ENCODE measurements around the gene MCHR1.
A peak's percentile ranks its signal among the peaks of the same experiment; 100 is the strongest.
"Not testable (repeated sequence)": the region's sequence is repeated elsewhere in the genome, so short reads cannot be mapped to it uniquely, and the experiment has no call there.

MCHR1 gene

DNA sequence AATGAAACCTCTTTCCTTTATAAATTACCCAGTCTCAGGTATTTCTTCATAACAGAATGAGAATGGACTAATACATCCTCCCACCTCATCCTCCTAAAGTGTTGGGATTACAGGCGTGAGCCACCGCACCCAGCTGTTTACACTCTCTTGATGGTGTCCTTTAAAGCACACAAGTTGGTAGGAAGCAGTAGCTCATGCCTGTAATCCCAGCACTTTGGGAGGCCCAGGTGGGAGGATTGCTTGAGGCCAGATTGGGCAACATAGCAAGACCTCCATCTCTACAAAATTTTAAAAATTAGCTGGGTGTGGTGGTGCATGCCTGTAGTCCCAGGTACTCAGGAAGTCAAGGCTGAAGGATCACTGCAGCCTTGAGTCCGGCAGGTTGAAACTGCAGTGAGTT, 23.3 kb upstream of the MCHR1 start:
- not testable (repeated sequence) for DNase-seq (ENCODE audit: low read depth in 2 of 2)

DNA sequence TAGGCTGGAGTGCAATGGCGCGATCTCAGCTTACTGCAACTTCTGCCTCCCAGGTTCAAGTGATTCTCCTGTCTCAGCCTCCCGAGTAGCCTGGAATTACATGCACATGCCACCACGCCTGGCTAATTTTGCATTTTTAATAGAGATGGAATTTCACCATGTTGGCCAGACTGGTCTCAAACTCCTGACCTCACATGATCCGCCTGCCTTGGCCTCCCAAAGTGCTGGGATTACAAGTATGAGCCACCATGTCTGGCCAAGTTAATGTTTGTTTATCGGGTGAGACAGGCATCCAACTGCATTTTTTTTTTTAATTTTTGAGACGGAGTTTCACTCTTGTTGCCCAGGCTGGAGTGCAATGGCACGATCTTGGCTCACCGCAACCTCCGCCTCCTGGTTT, 22.6 kb upstream of the MCHR1 start:
- not testable (repeated sequence) for DNase-seq (ENCODE audit: low read depth in 2 of 2)

DNA sequence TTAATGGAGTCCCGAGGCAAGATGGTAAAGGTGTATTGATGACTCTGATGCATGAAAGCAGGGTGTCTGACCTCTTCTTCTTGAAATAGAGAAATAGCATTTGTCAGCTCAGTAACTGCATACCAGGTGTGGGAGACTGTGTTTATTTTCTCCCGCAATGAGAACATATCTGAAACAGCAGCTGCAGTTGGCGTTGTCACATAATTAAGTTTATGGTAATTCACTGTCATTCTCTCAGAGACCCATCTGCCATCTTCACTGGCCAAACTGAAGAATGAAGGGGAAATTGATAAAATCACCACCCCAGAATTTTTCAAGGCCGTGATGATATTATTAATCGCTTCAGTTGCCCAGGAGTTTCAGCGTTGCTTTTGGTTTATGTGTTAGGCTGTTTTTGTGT, 20.1 kb upstream of the MCHR1 start:
- DNase-seq (ENCODE audit: low read depth in 2 of 2) = no peak

DNA sequence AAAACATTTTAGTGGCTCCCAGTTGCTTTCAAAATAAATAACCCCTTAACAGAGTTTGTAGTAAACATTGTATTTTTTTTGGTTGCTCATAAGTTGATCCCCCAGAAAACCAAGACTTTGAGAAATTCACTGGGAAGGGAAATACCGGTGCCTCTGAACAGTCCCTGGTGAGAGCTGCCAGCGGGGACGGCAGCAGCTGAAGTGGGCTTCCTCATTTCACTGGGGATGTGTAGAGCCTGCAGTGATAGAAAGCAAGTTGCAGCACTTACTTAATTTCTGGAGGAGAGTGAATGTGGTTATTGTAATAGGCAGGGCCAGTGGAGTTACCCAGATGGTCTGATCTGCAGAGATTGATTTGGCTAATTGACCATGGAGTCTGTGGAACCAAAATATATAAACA, 18.6 kb upstream of the MCHR1 start:
- DNase-seq (ENCODE audit: low read depth in 2 of 2) = no peak

DNA sequence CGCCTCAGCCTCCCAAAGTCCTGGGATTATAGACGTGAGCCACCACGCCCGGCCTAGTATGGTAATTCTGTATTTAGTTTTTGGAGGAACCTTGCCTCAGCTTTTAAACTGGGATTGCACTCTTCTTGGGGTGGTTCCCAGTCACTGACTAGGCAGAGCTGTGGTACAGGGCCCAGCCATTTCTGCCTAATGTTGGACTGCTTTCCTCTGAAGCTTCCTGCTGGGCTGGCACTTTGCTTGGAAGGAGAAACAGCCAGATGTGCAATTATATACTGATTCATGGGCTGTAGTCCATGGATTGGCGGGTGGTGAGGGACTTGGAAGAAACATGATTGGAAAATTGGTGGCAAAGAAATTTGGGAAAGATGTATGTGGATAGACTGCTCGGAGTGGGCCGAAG, 17.6 kb upstream of the MCHR1 start:
- no peak for DNase-seq (ENCODE audit: low read depth in 2 of 2)

DNA sequence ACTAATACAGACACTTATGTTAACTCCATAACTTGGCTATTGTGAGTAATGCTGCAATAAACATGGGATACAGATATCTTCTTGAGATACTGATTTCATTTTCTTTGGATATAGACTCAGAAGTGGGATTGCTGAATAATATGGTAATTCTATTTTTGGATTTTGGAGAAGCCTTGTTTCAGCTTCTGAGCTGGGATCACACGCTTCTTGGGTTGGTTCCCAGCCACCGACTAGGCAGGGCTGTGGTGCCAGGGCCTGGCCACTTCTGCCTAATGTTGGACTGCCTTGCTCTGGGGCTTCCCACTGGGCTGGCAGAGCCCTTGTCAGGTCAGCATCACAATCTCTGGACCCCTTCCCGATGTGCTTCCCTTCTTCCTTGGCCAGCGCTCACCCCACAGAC, 14.0 kb upstream of the MCHR1 start:
- DNase-seq (ENCODE audit: low read depth in 2 of 2) = no peak

DNA sequence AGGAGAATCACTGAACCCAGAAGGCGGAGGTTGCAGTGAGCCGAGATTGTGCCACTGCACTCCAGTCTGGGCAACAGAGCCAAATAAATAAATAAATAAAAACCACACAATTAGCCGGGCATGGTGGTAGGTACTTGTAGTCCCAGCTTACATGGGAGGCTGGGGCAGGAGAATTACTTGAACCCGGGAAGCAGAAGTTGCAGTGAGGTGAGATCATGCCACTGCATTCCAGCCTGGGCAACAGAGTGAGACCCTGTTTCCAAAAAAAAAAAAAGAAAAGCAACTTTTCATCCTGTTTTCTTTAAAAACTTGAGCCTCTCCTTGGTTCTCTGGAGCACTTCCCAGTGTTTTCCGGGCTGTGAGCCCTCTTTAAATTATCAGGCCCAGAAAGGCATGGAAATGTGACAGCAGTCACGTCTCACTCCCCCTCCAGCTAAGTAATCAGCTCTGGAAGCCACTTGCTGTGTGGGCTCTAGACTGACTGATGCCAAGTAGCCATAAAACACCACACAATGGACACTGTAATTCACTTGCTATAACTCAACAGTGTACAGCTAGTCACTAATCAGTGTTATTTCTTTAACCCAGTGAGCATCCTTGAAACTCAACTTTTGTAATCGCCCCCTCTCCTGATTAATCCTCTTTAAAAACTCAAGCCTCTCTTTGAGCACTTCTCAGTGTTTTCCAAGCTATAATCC, 13.0 kb upstream of the MCHR1 start:
- no peak for DNase-seq (ENCODE audit: low read depth in 2 of 2)

DNA sequence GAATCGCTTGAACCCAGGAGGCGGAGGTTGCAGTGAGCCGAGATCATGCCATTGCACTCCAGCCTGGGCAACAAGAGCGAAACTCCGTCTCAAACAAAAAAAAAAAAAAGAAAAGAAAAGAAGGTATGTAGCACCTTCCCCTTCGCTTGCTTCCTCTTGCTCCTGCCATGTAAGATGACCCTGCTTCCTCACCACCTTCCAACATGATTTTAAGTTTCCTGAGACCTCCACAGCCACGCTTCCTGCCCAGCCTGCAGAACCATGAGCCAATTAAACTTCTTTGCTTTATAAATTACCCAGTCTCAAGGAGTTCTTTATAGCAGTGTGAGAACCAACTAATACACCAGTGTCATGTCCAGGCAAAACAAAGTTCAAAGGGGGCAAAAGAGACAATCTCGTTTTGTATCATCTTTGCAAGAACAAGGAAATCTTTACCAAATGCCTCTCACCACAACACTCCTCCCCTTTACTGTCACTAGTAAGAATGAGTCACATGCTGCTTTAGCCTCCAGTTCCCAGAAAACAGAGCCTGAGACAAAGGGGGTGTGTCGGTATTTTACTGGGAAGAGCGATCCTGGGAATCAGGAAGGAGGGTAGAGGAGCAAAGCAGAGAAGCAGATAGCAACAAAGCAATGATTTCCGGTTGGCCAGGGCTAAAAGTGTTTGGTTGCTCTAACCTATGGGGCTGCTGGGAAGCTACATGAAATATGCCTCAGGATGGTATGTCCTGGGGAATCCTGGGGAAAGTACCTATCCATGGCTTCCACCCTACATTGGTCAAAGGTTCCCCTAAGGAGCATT, 10.5 kb upstream of the MCHR1 start:
- peak in 1 of 2 donors; percentile 10 for DNase-seq (ENCODE audit: low read depth in 2 of 2)

DNA sequence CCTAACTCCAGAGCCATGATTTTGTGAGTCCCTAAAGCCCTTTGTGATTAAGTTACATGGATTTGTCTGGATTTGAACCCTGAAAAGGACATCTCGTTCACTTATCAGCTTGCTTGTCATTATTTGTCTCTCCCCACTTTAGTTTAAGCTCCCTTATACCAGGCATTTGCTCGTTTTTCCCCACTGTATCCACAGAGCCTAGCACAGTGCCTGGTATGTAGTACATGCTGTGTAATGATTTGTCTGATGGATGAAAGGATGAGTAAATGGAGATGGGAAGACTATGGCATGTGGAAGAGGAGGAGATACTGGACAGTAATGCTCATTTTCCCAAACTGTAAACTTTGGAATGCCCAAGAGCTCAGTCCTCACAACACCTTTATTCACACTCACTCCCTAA, 9.2 kb upstream of the MCHR1 start:
- no peak for DNase-seq (ENCODE audit: low read depth in 2 of 2)

DNA sequence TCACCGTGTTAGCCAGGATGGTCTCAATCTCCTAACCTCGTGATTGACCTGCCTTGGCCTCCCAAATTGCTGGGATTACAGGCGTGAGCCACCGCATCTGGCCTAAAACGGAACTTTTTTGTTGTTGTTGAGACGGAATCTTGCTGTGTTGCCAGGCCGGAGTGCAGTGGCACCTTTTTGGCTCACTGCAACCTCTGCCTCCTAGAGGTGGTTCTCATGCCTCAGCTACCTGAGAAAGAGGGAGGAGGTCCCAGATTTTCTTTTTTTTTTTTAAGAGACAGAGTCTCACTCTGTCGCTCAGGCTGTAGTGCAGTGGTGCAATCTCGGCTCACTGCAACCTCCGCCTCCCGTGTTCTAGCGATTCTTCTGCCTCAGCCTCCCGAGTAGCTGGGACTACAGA, 7.9 kb upstream of the MCHR1 start:
- no peak for DNase-seq (ENCODE audit: low read depth in 2 of 2)

DNA sequence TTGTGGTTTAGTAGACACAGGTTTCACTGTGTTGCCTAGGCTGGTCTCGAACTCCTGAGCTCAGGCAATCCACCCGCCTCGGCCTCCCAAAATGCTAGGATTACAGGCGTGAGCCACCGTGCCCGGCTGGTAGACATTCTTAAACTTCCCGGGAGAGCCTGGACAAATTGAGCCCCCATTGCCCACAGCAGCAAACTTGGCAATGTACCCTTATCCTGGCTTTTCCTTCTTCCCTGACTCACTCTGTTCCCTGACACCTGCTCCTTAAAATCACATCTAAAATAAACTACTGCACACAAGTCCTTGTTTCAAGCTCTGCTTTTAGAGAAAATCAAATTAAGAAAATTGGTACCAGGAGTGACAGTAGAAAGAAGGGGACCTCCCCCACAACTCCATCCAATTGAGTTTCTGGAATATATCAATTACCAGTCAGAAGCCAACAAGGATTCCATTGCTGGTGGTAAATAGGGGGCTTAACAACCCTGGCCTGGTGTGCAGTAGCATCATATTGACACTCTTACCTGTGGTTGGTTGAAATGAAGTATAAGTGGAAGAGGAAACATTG, 7.4 kb upstream of the MCHR1 start:
- DNase-seq (ENCODE audit: low read depth in 2 of 2) = no peak

DNA sequence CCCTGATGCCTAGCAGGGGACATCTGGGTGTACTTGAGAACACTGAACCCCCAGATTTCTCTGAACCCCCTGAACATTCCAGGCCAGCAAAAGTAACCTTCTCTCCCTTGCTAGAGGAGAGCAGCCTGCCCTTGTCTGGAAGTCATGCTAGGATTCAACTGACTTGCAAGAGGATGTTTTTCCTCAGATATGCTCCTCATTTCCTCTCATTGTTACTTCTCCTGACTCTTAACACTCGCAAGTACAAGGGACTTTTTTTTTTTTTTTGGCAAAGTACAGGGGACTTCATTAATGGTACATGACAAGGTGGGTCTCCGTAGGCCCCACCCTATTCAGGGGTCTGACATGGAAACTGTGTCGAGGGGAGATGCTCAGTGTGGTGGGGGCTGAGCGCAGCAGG, 6.3 kb upstream of the MCHR1 start:
- no peak for DNase-seq (ENCODE audit: low read depth in 2 of 2)

DNA sequence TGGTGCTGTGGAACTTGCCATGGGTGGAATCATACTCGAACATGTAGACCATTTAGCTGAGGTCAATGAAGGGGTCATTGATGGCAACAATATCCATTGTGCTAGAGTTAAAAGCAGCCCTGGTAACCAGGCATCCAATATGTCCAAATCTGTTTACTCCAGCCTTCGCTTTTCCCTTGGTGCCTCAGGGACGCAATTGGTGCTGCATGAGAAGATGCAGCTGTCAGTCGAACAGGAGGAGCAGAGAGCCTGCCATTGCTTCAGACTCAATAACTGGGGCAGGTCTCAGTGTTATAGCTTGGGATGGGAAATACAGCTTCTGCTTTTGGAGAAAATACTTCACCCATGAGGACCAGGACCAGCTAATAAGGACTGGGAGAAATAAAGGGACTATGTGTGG, 5.0 kb upstream of the MCHR1 start:
- DNase-seq (ENCODE audit: low read depth in 2 of 2) = no peak

DNA sequence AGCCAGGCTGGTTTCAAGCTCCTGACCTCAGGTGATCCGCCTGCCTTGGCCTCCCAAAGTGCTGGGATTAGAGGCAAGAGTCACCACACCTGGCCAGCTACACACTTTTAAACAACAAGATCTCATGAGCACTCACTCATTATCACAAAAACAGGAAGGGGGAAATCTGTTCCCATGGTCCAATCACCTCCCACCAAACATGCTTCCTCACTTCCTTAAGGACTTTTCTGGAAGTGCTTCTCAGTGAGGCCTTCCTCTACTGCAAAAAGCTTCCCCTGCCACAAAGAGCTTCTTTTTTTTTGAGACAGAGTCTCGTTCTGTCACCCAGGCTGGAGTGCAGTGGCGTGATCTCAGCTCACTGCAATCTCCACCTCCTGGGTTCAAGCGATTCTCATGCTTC, 3.1 kb upstream of the MCHR1 start:
- not testable (repeated sequence) for DNase-seq (ENCODE audit: low read depth in 2 of 2)

DNA sequence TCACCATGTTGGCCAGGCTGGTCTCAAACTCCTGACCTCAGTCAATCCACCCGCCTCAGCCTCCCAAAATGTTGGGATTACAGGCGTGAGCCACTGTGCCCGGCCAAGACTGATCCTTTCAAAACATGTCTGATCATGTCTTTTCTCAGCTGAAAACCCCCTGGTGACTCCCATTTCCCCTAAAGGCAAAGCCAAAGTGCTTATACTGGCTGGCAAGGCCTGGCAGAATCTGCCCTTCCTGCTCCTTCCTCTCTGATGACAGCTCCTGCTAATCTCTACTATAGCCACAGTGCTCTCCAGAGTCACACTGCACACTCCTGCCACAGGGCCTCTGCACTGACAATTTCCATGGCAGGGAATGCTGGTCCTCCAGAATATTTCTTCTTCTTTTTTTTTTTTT, 2.6 kb upstream of the MCHR1 start:
- DNase-seq (ENCODE audit: low read depth in 2 of 2) = no peak

DNA sequence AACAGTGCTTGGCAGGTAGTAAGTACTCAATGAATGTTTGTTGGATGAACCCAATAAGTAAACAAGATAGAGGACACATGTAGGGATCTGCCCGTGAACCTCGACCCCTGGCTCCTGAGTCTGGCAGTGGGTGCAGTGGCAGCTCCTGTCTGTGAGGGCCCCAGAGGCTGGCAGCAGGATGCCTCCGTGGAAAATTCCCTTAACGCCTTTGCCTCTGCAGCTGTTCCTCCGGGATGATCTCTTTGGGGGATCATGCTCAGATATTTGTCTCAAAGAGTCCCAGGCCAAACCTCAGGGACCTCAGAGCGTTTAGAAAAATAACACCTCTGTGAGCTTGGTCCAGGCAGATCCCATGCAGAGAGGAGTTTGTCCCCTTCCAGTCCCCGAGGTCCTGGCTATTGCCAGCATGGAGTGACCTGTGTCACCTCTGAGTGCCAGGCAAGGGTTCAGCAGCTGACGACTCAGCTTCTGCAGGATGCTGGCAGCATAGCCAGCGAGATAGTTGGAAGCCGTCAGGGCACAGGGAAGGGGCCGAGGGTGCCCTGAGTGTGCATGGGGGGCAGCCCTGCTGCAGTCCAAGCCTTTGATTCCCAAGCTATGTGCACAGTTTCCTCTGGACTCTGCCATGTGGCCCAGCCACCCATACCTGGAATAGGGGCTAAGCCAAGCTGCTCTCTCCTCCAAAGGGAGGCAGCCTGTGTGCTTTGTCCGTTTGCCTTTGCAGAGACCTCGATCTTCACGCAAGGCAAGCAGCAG, 613 bp upstream of the MCHR1 start:
- no peak for DNase-seq (ENCODE audit: low read depth in 2 of 2)

DNA sequence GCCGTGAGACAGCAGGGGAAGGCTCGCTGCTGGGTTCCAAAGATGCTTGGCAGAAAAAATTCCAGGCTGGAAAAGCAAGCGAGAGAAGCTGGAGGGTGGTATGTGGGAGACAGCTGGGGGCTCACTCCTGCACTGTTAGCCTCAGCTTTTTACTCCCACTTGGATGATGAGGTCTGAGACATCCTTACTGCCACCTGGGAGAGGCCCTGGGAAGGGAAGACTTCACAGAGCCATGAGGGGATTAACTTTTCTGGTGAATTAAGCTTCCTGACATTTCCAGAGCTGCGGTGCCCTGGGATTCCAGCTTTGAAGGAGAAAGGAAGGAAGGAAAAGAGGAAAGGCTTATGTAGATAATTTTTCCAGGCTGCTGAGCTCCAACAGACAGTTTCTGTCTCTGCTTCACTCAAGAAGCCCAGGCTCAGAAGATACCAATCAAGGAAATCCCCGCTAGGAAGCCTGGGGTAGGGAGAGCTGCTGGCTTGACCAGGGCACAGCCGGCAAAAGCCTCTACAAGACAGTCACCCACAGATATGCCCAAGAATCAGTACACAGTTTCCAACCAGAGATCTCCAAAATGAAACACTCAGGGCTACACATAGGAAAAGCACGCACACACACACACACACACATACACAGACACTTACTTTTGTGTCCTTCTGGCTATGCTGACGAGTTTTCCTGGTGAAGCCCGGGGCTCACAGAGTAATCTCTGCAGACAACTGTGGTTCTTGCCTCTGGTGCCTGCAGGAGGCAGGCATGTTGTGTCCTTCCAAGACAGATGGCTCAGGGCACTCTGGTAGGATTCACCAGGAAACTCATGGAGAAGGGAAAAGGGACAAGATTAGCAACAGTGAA, 907 bp downstream of the MCHR1 start:
- DNase-seq (ENCODE audit: low read depth in 2 of 2) = no peak

DNA sequence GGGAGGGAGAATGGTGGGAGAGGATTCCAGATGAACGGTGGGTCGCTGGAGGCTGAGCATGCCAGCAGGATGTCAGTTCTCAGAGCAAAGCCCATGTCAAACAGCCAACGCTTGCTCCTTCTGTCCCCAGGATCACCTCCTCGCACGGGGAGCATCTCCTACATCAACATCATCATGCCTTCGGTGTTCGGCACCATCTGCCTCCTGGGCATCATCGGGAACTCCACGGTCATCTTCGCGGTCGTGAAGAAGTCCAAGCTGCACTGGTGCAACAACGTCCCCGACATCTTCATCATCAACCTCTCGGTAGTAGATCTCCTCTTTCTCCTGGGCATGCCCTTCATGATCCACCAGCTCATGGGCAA, 1.5 kb downstream of the MCHR1 start:
- no peak for DNase-seq (ENCODE audit: low read depth in 2 of 2)

DNA sequence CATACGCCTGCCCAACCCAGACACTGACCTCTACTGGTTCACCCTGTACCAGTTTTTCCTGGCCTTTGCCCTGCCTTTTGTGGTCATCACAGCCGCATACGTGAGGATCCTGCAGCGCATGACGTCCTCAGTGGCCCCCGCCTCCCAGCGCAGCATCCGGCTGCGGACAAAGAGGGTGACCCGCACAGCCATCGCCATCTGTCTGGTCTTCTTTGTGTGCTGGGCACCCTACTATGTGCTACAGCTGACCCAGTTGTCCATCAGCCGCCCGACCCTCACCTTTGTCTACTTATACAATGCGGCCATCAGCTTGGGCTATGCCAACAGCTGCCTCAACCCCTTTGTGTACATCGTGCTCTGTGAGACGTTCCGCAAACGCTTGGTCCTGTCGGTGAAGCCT, 2.2 kb downstream of the MCHR1 start:
- no peak for DNase-seq (ENCODE audit: low read depth in 2 of 2)

DNA sequence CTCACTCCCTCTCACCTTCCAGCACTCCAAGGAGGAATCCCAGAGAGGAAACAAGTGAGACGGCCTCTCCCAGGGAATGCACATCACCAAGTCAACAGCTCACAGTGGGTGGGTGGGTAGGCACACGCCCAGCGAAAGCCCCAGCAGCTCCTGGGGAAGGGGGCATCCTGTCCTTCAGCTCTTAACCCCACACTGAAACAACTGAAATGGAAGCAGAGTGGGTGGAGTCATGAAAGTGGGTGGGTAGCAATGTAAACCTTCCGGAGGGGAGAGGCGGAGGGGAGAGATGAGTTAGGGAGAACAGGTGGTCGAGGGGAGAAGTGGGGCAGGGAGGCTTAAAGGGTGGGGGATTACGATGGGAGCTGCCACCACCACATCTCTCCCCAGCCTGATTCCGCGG, 5.4 kb downstream of the MCHR1 start:
- DNase-seq (ENCODE audit: low read depth in 2 of 2) = no peak

DNA sequence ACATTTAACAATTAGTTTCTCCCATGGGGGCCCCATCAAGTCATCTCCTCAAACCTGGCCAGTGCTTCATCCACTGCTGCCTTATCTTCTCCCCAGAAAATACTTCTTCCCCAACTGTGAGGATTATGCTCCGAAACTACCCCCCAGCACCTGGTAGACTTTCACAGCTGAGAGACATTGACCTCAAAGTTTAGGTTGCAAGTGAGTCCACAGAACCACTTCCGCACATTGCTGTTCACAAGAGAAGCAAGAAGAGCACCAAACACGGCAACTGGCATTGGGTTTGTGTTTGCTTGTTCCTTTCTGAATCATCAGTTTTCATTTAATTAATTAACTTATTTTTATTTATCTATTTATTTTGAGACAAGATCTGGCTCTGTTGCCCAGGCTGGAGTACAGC, 6.1 kb downstream of the MCHR1 start:
- no peak for DNase-seq (ENCODE audit: low read depth in 2 of 2)

DNA sequence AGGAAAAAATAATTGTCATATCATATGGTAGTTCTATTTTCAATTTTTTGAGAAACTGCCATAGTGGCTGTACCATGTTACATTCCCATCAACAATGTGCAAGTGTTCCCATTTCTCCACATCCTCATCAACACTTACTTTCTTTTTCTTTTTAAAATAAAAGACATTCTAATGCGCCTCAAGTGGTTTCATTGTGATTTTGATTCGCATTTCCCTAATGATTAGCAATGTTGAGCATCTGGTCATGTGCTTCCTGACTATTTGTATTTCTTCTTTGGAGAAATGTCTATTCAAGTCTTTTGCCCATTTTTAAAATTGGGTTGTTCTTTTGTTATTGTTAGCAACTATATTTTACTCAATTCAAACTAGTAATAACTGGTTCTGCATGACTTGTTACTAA, 8.4 kb downstream of the MCHR1 start:
- DNase-seq (ENCODE audit: low read depth in 2 of 2) = no peak
